Measurements from ENCODE around the gene DNAJA1.
"Not testable (repeated sequence)": the region's sequence is repeated elsewhere in the genome, so short reads cannot be mapped to it uniquely, and the experiment has no call there.

Gene DNAJA1

GRCh38 chr9:33024966-33025571 is at the start of gene DNAJA1:
TSS of gene DNAJA1 (plus strand) at chr9:33025273. CDS start at chr9:33026485, 1,212 bp downstream.
- peak; percentile 83 to 85 for DNase-seq (ENCODE audit: low read depth in 2 of 2)

- DNase-seq (ENCODE audit: low read depth in 2 of 2) = no peak
Measured at GRCh38 chr9:32978051-32978450, 47.0 kb upstream of the DNAJA1 start.

GRCh38 chr9:32986971-32987370 is 38.1 kb upstream of the DNAJA1 start:
- no peak for DNase-seq (ENCODE audit: low read depth in 2 of 2)

GRCh38 chr9:32989660-32990059 is 35.4 kb upstream of the DNAJA1 start:
- DNase-seq (ENCODE audit: low read depth in 2 of 2) = no peak

- DNase-seq (ENCODE audit: low read depth in 2 of 2) = no peak
Measured at GRCh38 chr9:32991897-32992594, 33.0 kb upstream of the DNAJA1 start.

- no peak for DNase-seq (ENCODE audit: low read depth in 2 of 2)
Measured at GRCh38 chr9:32992595-32993238, 32.4 kb upstream of the DNAJA1 start.

GRCh38 chr9:33000682-33001055 is 24.4 kb upstream of the DNAJA1 start:
- DNase-seq (ENCODE audit: low read depth in 2 of 2) = not testable (repeated sequence)

GRCh38 chr9:33005335-33005734 is 19.7 kb upstream of the DNAJA1 start:
- DNase-seq (ENCODE audit: low read depth in 2 of 2) = not testable (repeated sequence)

GRCh38 chr9:33007755-33008154 is 17.3 kb upstream of the DNAJA1 start:
- DNase-seq (ENCODE audit: low read depth in 2 of 2) = no peak

GRCh38 chr9:33011831-33012230 is 13.2 kb upstream of the DNAJA1 start:
- DNase-seq (ENCODE audit: low read depth in 2 of 2) = no peak

- no peak for DNase-seq (ENCODE audit: low read depth in 2 of 2)
Measured at GRCh38 chr9:33012328-33013069, 12.6 kb upstream of the DNAJA1 start.

- DNase-seq (ENCODE audit: low read depth in 2 of 2) = no peak
Measured at GRCh38 chr9:33013962-33014664, 11.0 kb upstream of the DNAJA1 start.

- no peak for DNase-seq (ENCODE audit: low read depth in 2 of 2)
Measured at GRCh38 chr9:33014665-33015014, 10.4 kb upstream of the DNAJA1 start.

GRCh38 chr9:33017283-33018041 is 7.6 kb upstream of the DNAJA1 start:
- no peak for DNase-seq (ENCODE audit: low read depth in 2 of 2)

- DNase-seq (ENCODE audit: low read depth in 2 of 2) = no peak
Measured at GRCh38 chr9:33019797-33020196, 5.3 kb upstream of the DNAJA1 start.

- DNase-seq (ENCODE audit: low read depth in 2 of 2) = no peak
Measured at GRCh38 chr9:33022303-33022702, 2.8 kb upstream of the DNAJA1 start.

- DNase-seq (ENCODE audit: low read depth in 2 of 2) = no peak
Measured at GRCh38 chr9:33022755-33023154, 2.3 kb upstream of the DNAJA1 start.

GRCh38 chr9:33023661-33024060 is 1.4 kb upstream of the DNAJA1 start:
- no peak for DNase-seq (ENCODE audit: low read depth in 2 of 2)

GRCh38 chr9:33024126-33024965 is 727 bp upstream of the DNAJA1 start:
- DNase-seq (ENCODE audit: low read depth in 2 of 2) = no peak
